Measurements from ENCODE around the gene NBEAL1.

NBEAL1 gene

DNA sequence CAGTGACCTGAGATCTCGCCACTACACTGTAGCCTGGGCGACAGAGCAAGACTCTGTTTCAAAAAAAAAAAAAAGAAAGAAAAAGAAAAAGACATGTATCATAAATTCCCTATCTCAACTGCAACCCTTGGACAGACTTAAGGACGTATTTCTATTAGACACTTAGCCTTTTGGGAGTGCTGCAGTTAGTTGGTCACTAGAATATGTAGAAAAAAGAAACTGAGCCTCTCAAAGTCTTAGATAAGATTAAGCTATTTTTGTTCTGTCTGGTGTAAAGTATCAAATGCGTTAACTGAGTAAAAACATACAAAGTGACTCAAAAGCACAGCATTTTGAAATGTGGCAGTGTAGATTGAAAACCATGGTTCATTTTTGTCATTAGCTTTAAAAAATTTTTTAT lies 7.3 kb downstream of the NBEAL1 start:
- H3K9ac ChIP-seq (ENCODE audit: low read length), result no peak overlapping the region
- no peak overlapping the region for H2AFZ ChIP-seq (ENCODE audit: low read length)
- H3K9me3 ChIP-seq (replicated peaks; ENCODE audit: insufficient read depth, low read length), result no peaks in the 10 kb centered on the region
- H3K9me2 ChIP-seq (replicated peaks; ENCODE audit: insufficient read depth, low read length), result no peaks in the 10 kb centered on the region
- no peak for DNase-seq
- no peak overlapping the region for H3K4me3 ChIP-seq (ENCODE audit: low read length)
- no peak overlapping the region for H3K4me2 ChIP-seq (ENCODE audit: low read depth, low read length)
- peaks cover 9% of the 10 kb centered on the region; the same call in 1 of the 2 replicates for H3K4me1 ChIP-seq (ENCODE audit: low read length)
- H3K36me3 ChIP-seq (replicated peaks; ENCODE audit: insufficient read depth, low read length), result no peaks in the 10 kb centered on the region
- H3F3A ChIP-seq (ENCODE audit: insufficient read depth, low read length), result peaks cover 6% of the 10 kb centered on the region; the same call in 1 of the 2 replicates
- 0 out of 2 replicates have a peak, but pooled peaks cover 4% of the 10 kb centered on the region for H3K79me2 ChIP-seq (ENCODE audit: low read length)
- H3K27me3 ChIP-seq (replicated peaks; ENCODE audit: insufficient read depth, low read length), result no peaks in the 10 kb centered on the region
- no peak overlapping the region for H3K27ac ChIP-seq (ENCODE audit: low read length)
- no peaks in the 10 kb centered on the region for H4K20me1 ChIP-seq (ENCODE audit: insufficient read depth, low read length)
- TF ChIP-seq, protein P1, sequence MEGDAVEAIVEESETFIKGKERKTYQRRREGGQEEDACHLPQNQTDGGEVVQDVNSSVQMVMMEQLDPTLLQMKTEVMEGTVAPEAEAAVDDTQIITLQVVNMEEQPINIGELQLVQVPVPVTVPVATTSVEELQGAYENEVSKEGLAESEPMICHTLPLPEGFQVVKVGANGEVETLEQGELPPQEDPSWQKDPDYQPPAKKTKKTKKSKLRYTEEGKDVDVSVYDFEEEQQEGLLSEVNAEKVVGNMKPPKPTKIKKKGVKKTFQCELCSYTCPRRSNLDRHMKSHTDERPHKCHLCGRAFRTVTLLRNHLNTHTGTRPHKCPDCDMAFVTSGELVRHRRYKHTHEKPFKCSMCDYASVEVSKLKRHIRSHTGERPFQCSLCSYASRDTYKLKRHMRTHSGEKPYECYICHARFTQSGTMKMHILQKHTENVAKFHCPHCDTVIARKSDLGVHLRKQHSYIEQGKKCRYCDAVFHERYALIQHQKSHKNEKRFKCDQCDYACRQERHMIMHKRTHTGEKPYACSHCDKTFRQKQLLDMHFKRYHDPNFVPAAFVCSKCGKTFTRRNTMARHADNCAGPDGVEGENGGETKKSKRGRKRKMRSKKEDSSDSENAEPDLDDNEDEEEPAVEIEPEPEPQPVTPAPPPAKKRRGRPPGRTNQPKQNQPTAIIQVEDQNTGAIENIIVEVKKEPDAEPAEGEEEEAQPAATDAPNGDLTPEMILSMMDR (IDR thresholded peaks at IDR 0.05; ENCODE audit: low read length), result no peak
- no peak for TF ChIP-seq EZH2phosphoT487 (IDR thresholded peaks at IDR 0.05; ENCODE audit: low read length)
- no peak for TF ChIP-seq EZH2 (optimal IDR thresholded peaks at IDR 0.05; ENCODE audit: low read depth, low read length)

DNA sequence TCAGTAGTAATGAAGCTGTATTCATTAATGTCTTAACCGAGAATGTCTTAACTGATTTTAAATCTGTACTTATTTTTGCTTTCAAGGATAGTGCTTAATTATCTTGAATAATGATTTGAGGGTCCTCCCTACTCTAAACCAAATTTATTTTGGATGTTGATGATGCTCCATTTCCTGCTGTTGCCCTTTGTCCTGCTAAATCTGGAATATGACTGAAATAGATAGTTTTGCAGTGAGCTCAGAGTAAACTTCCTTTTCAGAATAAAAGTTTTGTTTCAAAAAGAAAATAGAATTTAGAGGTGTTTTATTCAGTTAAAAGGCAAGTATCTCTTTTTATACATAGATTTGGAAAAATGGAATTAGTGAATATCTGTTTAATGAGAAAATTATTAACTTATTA lies 8.1 kb downstream of the NBEAL1 start:
- no peaks in the 10 kb centered on the region for H3K9me3 ChIP-seq (replicated peaks; ENCODE audit: insufficient read depth, low read length)
- H3K4me2 ChIP-seq (ENCODE audit: low read depth, low read length), result no peak overlapping the region
- no peak overlapping the region for H3K4me3 ChIP-seq (ENCODE audit: low read length)
- H4K20me1 ChIP-seq (ENCODE audit: insufficient read depth, low read length), result no peaks in the 10 kb centered on the region
- no peak overlapping the region for H3K27ac ChIP-seq (ENCODE audit: low read length)
- DNase-seq, result no peak
- H2AFZ ChIP-seq (ENCODE audit: low read length), result no peak overlapping the region
- TF ChIP-seq EZH2phosphoT487 (IDR thresholded peaks at IDR 0.05; ENCODE audit: low read length), result no peak
- TF ChIP-seq, protein P1 (IDR thresholded peaks at IDR 0.05; ENCODE audit: low read length), result no peak
- TF ChIP-seq EZH2 (optimal IDR thresholded peaks at IDR 0.05; ENCODE audit: low read depth, low read length), result no peak
- no peaks in the 10 kb centered on the region for H3K27me3 ChIP-seq (replicated peaks; ENCODE audit: insufficient read depth, low read length)
- no peaks in the 10 kb centered on the region for H3K36me3 ChIP-seq (replicated peaks; ENCODE audit: insufficient read depth, low read length)
- H3F3A ChIP-seq (ENCODE audit: insufficient read depth, low read length), result peaks cover 6% of the 10 kb centered on the region; the same call in 1 of the 2 replicates
- peaks cover 9% of the 10 kb centered on the region; the same call in 1 of the 2 replicates for H3K4me1 ChIP-seq (ENCODE audit: low read length)
- H3K79me2 ChIP-seq (ENCODE audit: low read length), result 0 out of 2 replicates have a peak, but pooled peaks cover 4% of the 10 kb centered on the region
- no peaks in the 10 kb centered on the region for H3K9me2 ChIP-seq (replicated peaks; ENCODE audit: insufficient read depth, low read length)
- H3K9ac ChIP-seq (ENCODE audit: low read length), result no peak overlapping the region

DNA sequence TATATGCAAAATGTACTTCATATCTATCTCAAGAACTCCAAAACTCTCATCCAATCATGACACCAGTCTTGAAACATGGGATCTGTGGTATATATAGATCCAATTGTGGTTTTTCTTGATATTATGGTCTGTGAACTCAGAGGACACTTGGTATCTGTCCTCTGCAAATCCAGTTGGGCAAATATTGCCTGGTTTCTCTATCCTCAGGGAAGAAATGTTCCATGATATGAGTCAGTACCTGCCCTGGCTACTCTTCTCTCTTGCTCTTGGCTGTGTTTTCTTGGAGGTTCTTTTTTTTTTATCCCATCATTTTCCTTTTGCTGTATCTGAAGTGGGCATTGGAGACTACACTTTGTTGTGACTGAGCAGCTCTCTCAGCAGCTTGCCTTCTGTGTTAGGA lies 10.9 kb downstream of the NBEAL1 start:
- no peak overlapping the region for H3K4me2 ChIP-seq (ENCODE audit: low read depth, low read length)
- H2AFZ ChIP-seq (ENCODE audit: low read length), result no peak overlapping the region
- H3K27me3 ChIP-seq (replicated peaks; ENCODE audit: insufficient read depth, low read length), result no peaks in the 10 kb centered on the region
- H3K4me3 ChIP-seq (ENCODE audit: low read length), result no peak overlapping the region
- TF ChIP-seq, protein P1 (IDR thresholded peaks at IDR 0.05; ENCODE audit: low read length), result no peak
- no peak for TF ChIP-seq EZH2 (optimal IDR thresholded peaks at IDR 0.05; ENCODE audit: low read depth, low read length)
- TF ChIP-seq EZH2phosphoT487 (IDR thresholded peaks at IDR 0.05; ENCODE audit: low read length), result no peak
- H3K36me3 ChIP-seq (replicated peaks; ENCODE audit: insufficient read depth, low read length), result no peaks in the 10 kb centered on the region
- DNase-seq, result no peak
- H3K79me2 ChIP-seq (ENCODE audit: low read length), result no peaks in the 10 kb centered on the region
- no peak overlapping the region for H3K27ac ChIP-seq (ENCODE audit: low read length)
- no peaks in the 10 kb centered on the region for H3K9me3 ChIP-seq (replicated peaks; ENCODE audit: insufficient read depth, low read length)
- peaks cover 3% of the 10 kb centered on the region; the same call in 1 of the 2 replicates for H3K4me1 ChIP-seq (ENCODE audit: low read length)
- no peak overlapping the region for H3K9ac ChIP-seq (ENCODE audit: low read length)
- H3F3A ChIP-seq (ENCODE audit: insufficient read depth, low read length), result no peaks in the 10 kb centered on the region
- H3K9me2 ChIP-seq (replicated peaks; ENCODE audit: insufficient read depth, low read length), result no peaks in the 10 kb centered on the region
- H4K20me1 ChIP-seq (ENCODE audit: insufficient read depth, low read length), result no peaks in the 10 kb centered on the region

Measured in MM.1S (cell line).